H1 (cell line): Measurements from ENCODE around the gene WFDC11. TPM values are rescaled to one million over a fixed set of nuclear protein-coding genes. Genes with fewer than 3 reads are reported as not detected.

ENCODE experiments used
- CTCF ChIA-PET: fragments of 300-600 bp; sonication (Branson Sonifier 250); formaldehyde crosslinking; loops from one replicate; lab custom pipeline; 2021; ENCODE audit not compliant: partially characterized antibody; lab: Charles Lee
- POLR2A ChIA-PET: fragments of 300-600 bp; sonication (Branson Sonifier 250); formaldehyde crosslinking; loops from one replicate; lab custom pipeline; 2021; ENCODE audit warnings: inconsistent platforms; ENCODE audit not compliant: partially characterized antibody; lab: Charles Lee
- DNase-seq, 2 experiments: peaks; one replicate each; pipeline versions ENCODE4 v3.0.0 to v3.0.0-alpha.2; 2010 to 2022; ENCODE audit warnings: low spot score in 2 of 2, low read depth in 1 of 2, mixed read lengths in 1 of 2
- FAIRE-seq: peaks from 2 replicates; lab custom pipeline; 2011; peaks lifted over from hg19 to GRCh38; lab: Jason Lieb, UNC
- H2AFZ ChIP-seq: 2 replicates; pipeline ENCODE4 v1.8.1; 2012; ENCODE audit warnings: low read length, inconsistent platforms
- H2AK5ac ChIP-seq: 2 replicates; pipeline ENCODE4 v1.6.1; 2013; ENCODE audit warnings: low read depth, low read length
- H2BK120ac ChIP-seq: replicated peaks from 2 replicates; pipeline ENCODE3; 2013; ENCODE audit warnings: low read depth, low read length, inconsistent platforms
- H2BK12ac ChIP-seq: 2 replicates; pipeline ENCODE4 v1.6.1; 2013; ENCODE audit warnings: low read depth, low read length
- H2BK15ac ChIP-seq: 2 replicates; pipeline ENCODE4 v1.6.1; 2013; ENCODE audit warnings: low read length
- H2BK20ac ChIP-seq: 2 replicates; pipeline ENCODE4 v1.6.1; 2013; ENCODE audit warnings: low read length
- H2BK5ac ChIP-seq: 2 replicates; pipeline ENCODE4 v1.6.1; 2013; ENCODE audit warnings: low read depth, low read length
- H3K14ac ChIP-seq: 2 replicates; pipeline ENCODE4 v1.6.1; 2013; ENCODE audit warnings: inconsistent platforms; ENCODE audit not compliant: insufficient read length
- H3K18ac ChIP-seq: 2 replicates; pipeline ENCODE4 v1.6.1; 2013; ENCODE audit warnings: low read length; ENCODE audit errors: extremely low read depth
- H3K23ac ChIP-seq: 2 replicates; pipeline ENCODE4 v1.6.1; 2013; ENCODE audit warnings: inconsistent platforms; ENCODE audit not compliant: insufficient read length
- H3K23me2 ChIP-seq: 2 replicates; pipeline ENCODE4 v1.6.1; 2013; ENCODE audit warnings: low read depth, low read length
- H3K27ac ChIP-seq: 2 replicates; pipeline ENCODE4 v1.6.1; 2011; ENCODE audit warnings: low read depth, low read length, inconsistent platforms
- H3K27me3 ChIP-seq, 4 experiments: replicated peaks in 1 of 4; 1 replicate in 1 of 4; 2 replicates in 3 of 4; pipeline versions ENCODE4 v1.6.1 to v1.8.1; 2011 to 2013; ENCODE audit warnings: low read length in 3 of 4, mild to moderate bottlenecking in 3 of 4, inconsistent platforms in 2 of 4, mixed read lengths in 2 of 4, moderate library complexity in 1 of 4; ENCODE audit not compliant: control insufficient read depth in 3 of 4, insufficient read depth in 3 of 4; ENCODE audit errors: extremely low read depth in 1 of 4
- H3K36me3 ChIP-seq, 4 experiments: 2 replicates each; pipeline versions ENCODE4 v1.6.1 to v1.8.1; 2011 to 2013; ENCODE audit warnings: mild to moderate bottlenecking in 4 of 4, low read length in 3 of 4, moderate library complexity in 2 of 4, control low read depth in 1 of 4, inconsistent platforms in 1 of 4; ENCODE audit not compliant: insufficient read depth in 4 of 4, control insufficient read depth in 2 of 4
- H3K4ac ChIP-seq: replicated peaks from 2 replicates; pipeline ENCODE3; 2013; ENCODE audit warnings: low read length, low read depth, mixed read lengths, inconsistent platforms; ENCODE audit not compliant: insufficient read length
- H3K4me1 ChIP-seq, 4 experiments: replicated peaks in 1 of 4; 1 replicate in 1 of 4; 2 replicates in 3 of 4; pipeline versions ENCODE4 v1.6.1 to v1.8.1; 2011 to 2013; ENCODE audit warnings: low read length in 3 of 4, inconsistent platforms in 2 of 4, mixed read lengths in 1 of 4; ENCODE audit not compliant: insufficient read depth in 4 of 4, control insufficient read depth in 3 of 4
- H3K4me2 ChIP-seq, 2 experiments: 2 replicates each; pipeline versions ENCODE4 v1.6.1 to v1.8.1; 2011 to 2013; ENCODE audit warnings: low read depth in 2 of 2, low read length in 2 of 2, control low read depth in 1 of 2, inconsistent platforms in 1 of 2, mild to moderate bottlenecking in 1 of 2; ENCODE audit not compliant: insufficient read depth in 1 of 2
- H3K4me3 ChIP-seq, 4 experiments: fragments of 200-600, 300-600 bp in 1 of 4; sonication (generic), shearing (Covaris generic), sonication (Bioruptor Twin) in 1 of 4; 2 replicates each; pipeline versions ENCODE4 v1.5.1 to v1.8.1; 2011 to 2016; ENCODE audit warnings: low read length in 4 of 4, low read depth in 3 of 4, control low read depth in 2 of 4, inconsistent platforms in 2 of 4, mild to moderate bottlenecking in 2 of 4, mixed read lengths in 1 of 4, moderate library complexity in 1 of 4; ENCODE audit not compliant: insufficient read depth in 2 of 4; ENCODE audit errors: extremely low read depth in 1 of 4
- H3K56ac ChIP-seq: replicated peaks from 2 replicates; pipeline ENCODE3; 2013; ENCODE audit warnings: low read depth, mild to moderate bottlenecking, mixed read lengths, low read length, inconsistent platforms; ENCODE audit not compliant: insufficient read length
- H3K79me1 ChIP-seq: 2 replicates; pipeline ENCODE4 v1.6.1; 2013; ENCODE audit warnings: low read depth, low read length, control low read depth
- H3K79me2 ChIP-seq, 2 experiments: 2 replicates each; pipeline versions ENCODE4 v1.6.1 to v1.8.1; 2012 to 2013; ENCODE audit warnings: low read length in 2 of 2, mild to moderate bottlenecking in 2 of 2, inconsistent platforms in 1 of 2; ENCODE audit not compliant: insufficient read depth in 2 of 2, control insufficient read depth in 1 of 2
- H3K9ac ChIP-seq, 4 experiments: replicated peaks in 1 of 4; 1 replicate in 1 of 4; 2 replicates in 3 of 4; pipeline versions ENCODE4 v1.6.1 to v1.8.1; 2011 to 2013; ENCODE audit warnings: low read depth in 3 of 4, low read length in 3 of 4, control low read depth in 2 of 4, mild to moderate bottlenecking in 2 of 4, moderate library complexity in 2 of 4, inconsistent platforms in 1 of 4; ENCODE audit errors: extremely low read depth in 1 of 4
- H3K9me3 ChIP-seq, 2 experiments: 2 replicates each; pipeline versions ENCODE4 v1.6.1 to v1.8.1; 2012 to 2013; ENCODE audit warnings: mild to moderate bottlenecking in 2 of 2, moderate library complexity in 2 of 2, control low read depth in 1 of 2, inconsistent platforms in 1 of 2, low read depth in 1 of 2, low read length in 1 of 2, mixed read lengths in 1 of 2; ENCODE audit not compliant: insufficient read depth in 2 of 2
- H4K20me1 ChIP-seq, 2 experiments: replicated peaks in 1 of 2; 2 replicates each; pipeline versions ENCODE3 to v1.8.1; 2011 to 2013; ENCODE audit warnings: inconsistent platforms in 2 of 2, low read length in 2 of 2, mild to moderate bottlenecking in 1 of 2; ENCODE audit not compliant: insufficient read depth in 2 of 2, control insufficient read depth in 1 of 2
- H4K5ac ChIP-seq: 2 replicates; pipeline ENCODE4 v1.6.1; 2013; ENCODE audit warnings: low read length, low read depth, mixed read lengths, inconsistent platforms; ENCODE audit not compliant: insufficient read length
- H4K8ac ChIP-seq: 2 replicates; pipeline ENCODE4 v1.8.0; 2013; ENCODE audit warnings: mild to moderate bottlenecking, moderate library complexity, low read length, inconsistent platforms; ENCODE audit not compliant: insufficient read depth; ENCODE audit errors: extremely low read depth
- H4K91ac ChIP-seq: replicated peaks from 2 replicates; pipeline ENCODE3; 2013; ENCODE audit warnings: low read length, mixed read lengths, inconsistent platforms; ENCODE audit not compliant: insufficient read length
- KDM4A ChIP-seq: IDR thresholded peaks from one replicate; pipeline ENCODE4 v1.7.1; 2012; ENCODE audit warnings: low read depth, mild to moderate bottlenecking, moderate library complexity, low read length, inconsistent platforms; ENCODE audit not compliant: severe bottlenecking
- USF2 ChIP-seq: IDR thresholded peaks from 2 replicates; pipeline ENCODE4 v1.6.1; 2011; ENCODE audit warnings: low read length, improper control_type of control experiment
- WGBS, 2 experiments: shearing (Covaris generic) in 1 of 2; methylation state at CpG; one replicate each; pipeline versions ENCODE4 v1.1.6 to v1.1.7; 2013 to 2015; ENCODE audit warnings: low lambda C conversion rate in 2 of 2, mixed read lengths in 2 of 2, inconsistent platforms in 1 of 2, low coverage in 1 of 2, missing lambda C conversion rate in 1 of 2; ENCODE audit not compliant: insufficient replicate concordance in 2 of 2, insufficient coverage in 1 of 2, insufficient read length in 1 of 2; ENCODE audit errors: extremely low coverage in 1 of 2, missing lambda C conversion rate in 1 of 2; 5-methylcytosine and 5-hydroxymethylcytosine counted together
- polyA plus RNA-seq, 7 experiments: library from polyadenylated mRNA; depleted of rRNA in 3 of 7; stranded (reverse) in 5 of 7; unstranded in 2 of 7; fragments of >200 nt in 5 of 7; fragments of 200-250 nt in 2 of 7; gene quantifications; 1 replicate in 5 of 7; 2 replicates in 1 of 7; 4 replicates in 1 of 7; pipeline versions ENCODE4 v1.2.1 to v1.2.3, GENCODE V29; 2011 to 2013; ENCODE audit warnings: missing spikeins in 2 of 7, mixed read lengths in 2 of 7
- total RNA-seq: library from RNA; stranded (reverse); fragmentation: NEBNext Ultra II Directional; extraction: Animal tissue kit (Norgen Biotek cat#: 25700); gene quantifications from 2 replicates; pipeline ENCODE4 v1.2.1, GENCODE V29; 2021

The WFDC11 gene
- total and polyA plus RNA-seq, 2 of the 8 experiments (the other 6 are each of a cell fraction or from before 2014, with no cell fraction given): not detected

- ChIA-PET POLR2A (interaction anchor here (0.7 kb wide), 1 partner anchor 111 kb away, joined by 3 read pairs; no protein-coding TSS in a partner anchor), CTCF (no interaction called here)
- Histone ChIP-seq H2BK12ac (no peak overlapping the region), H2BK20ac (no peak overlapping the region), H4K91ac (no peak overlapping the region), H3K79me2 (no peaks in the 10 kb centered on the region), H4K5ac (no peak overlapping the region), H3K9ac (no peak overlapping the region), H3K4me3 (no peak overlapping the region), H3K4me1 (no peaks in the 10 kb centered on the region), H3K18ac (no peak overlapping the region), H3K4me2 (no peak overlapping the region), H2AFZ (no peak overlapping the region), H4K20me1 (no peaks in the 10 kb centered on the region), H2BK120ac (no peak overlapping the region), H3K23me2 (no peaks in the 10 kb centered on the region), H3K4ac (no peak overlapping the region), H2BK15ac (no peak overlapping the region), H2BK5ac (no peak overlapping the region), H2AK5ac (no peak overlapping the region), H3K9me3 (no peaks in the 10 kb centered on the region), H3K27ac (no peak overlapping the region), H4K8ac (no peak overlapping the region), H3K79me1 (no peaks in the 10 kb centered on the region), H3K27me3 (no peaks in the 10 kb centered on the region), H3K23ac (no peak overlapping the region), H3K14ac (no peak overlapping the region), H3K36me3 (no peaks in the 10 kb centered on the region), H3K56ac (no peak overlapping the region)
- WGBS, 2 experiments: 91% methylated on average over 5 of the region's 5 CpGs; no CpG with 5 or more reads in 1 of the 2 experiments
- TF ChIP-seq USF2 (no peak), KDM4A (no peak)
- DNase-seq (no peak), FAIRE-seq (no peak)
Measured at GRCh38 chr20:45639687-45640086, 30.4 kb downstream of the WFDC11 start.
